ENCODE measurements around the gene KDM3B.

DNA sequence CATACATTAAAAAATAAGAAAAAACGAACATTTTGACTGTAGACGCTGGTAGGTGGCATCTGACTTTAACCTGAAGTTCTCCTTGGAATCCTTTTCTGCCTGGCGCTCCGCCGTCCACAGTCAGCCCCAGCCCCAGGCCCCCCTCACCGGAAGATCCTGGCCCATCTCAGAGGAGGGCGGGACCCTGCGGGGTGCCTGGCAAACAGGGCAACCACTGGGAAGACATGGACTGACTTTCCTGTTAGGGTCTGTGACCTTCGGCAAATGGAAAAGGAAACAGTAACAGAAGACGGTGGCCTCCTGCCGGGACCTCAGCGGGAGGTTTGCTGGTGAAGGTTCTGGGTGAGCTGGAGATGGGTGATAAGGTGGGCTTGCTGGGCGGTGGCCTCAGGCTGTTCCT lies 101.1 kb downstream of the KDM3B start:
- TF ChIP-seq REST (IDR thresholded peaks at IDR 0.05; ENCODE audit: low read depth) (no peak), RAD21 (IDR thresholded peaks at IDR 0.05; ENCODE audit: low read depth) (no peak), YY1 (IDR thresholded peaks at IDR 0.05; ENCODE audit: low read depth) (no peak), EGR1 (IDR thresholded peaks at IDR 0.05) (no peak)

All from Ishikawa (cell line).